Suprapubic skin (tissue), 4 donors: Measurements from ENCODE around the gene ARHGAP40. TPM values are rescaled to one million over a fixed set of nuclear protein-coding genes. Genes with fewer than 3 reads are reported as not detected.

Source experiments
- DNase-seq, 2 donors: peaks; one replicate each; pipeline ENCODE4 v3.0.0-alpha.2; 2019; ENCODE audit warnings: low spot score in 2 of 2
- H3K27ac ChIP-seq: fragments of 200-600 bp; sonication (generic); one replicate; pipeline ENCODE4 v1.5.1; 2019
- H3K27me3 ChIP-seq: fragments of 200-600 bp; sonication (generic); one replicate; pipeline ENCODE4 v1.5.1; 2019
- H3K36me3 ChIP-seq: fragments of 200-600 bp; sonication (generic); one replicate; pipeline ENCODE4 v1.5.1; 2019
- H3K4me1 ChIP-seq: fragments of 200-600 bp; sonication (generic); one replicate; pipeline ENCODE4 v1.5.1; 2019
- H3K4me3 ChIP-seq: fragments of 200-600 bp; sonication (generic); one replicate; pipeline ENCODE4 v1.5.1; 2019; ENCODE audit warnings: mild to moderate bottlenecking
- H3K9me3 ChIP-seq: fragments of 200-600 bp; sonication (generic); one replicate; pipeline ENCODE4 v1.5.1; 2019
- EP300 ChIP-seq: sonication (generic); formaldehyde crosslinking; IDR thresholded peaks from one replicate; pipeline ENCODE4 v1.6.1; 2017; ENCODE audit warnings: antibody characterized with exemption
- POLR2A ChIP-seq, 2 donors: fragments of 450-650 bp; IDR thresholded peaks; one replicate each; pipeline ENCODE4 v1.6.1; 2017; ENCODE audit warnings: antibody characterized with exemption in 2 of 2, mild to moderate bottlenecking in 2 of 2, moderate library complexity in 2 of 2
- POLR2AphosphoS5 ChIP-seq, 3 donors: sonication (generic); formaldehyde crosslinking; IDR thresholded peaks; one replicate each; pipeline ENCODE4 v1.6.1; 2017; ENCODE audit warnings: antibody characterized with exemption in 3 of 3
- WGBS: methylation state at CpG from one replicate; pipeline ENCODE4 v1.1.5; 2018; 5-methylcytosine and 5-hydroxymethylcytosine counted together
- total RNA-seq, 4 donors: library from RNA; depleted of rRNA; stranded (reverse); fragments of >200 nt; gene quantifications; one replicate each; pipeline ENCODE4 v1.1.0, GENCODE V29; 2016
- TF ChIP-seq, protein P1 (sequence below), 2 donors: fragments of 200-600 bp in 1 of 2; fragments of 450-650 bp in 1 of 2; sonication (generic) in 1 of 2; IDR thresholded peaks; one replicate each; pipeline ENCODE4 v1.5.1; 2016 to 2019; ENCODE audit warnings: antibody characterized with exemption in 2 of 2, mild to moderate bottlenecking in 1 of 2, moderate library complexity in 1 of 2

ARHGAP40 gene
- total RNA-seq, 4 donors from 2014 or later = 30.2 to 139 (median 74.5) TPM

- WGBS = 60% methylated on average over 4 of the region's 4 CpGs
- Histone ChIP-seq H3K27me3 (peaks cover 78% of the 10 kb centered on the region), H3K4me1 (peaks cover 13% of the 10 kb centered on the region), H3K9me3 (no peaks in the 10 kb centered on the region), H3K4me3 (no peak overlapping the region), H3K27ac (no peak overlapping the region), H3K36me3 (no peaks in the 10 kb centered on the region)
- DNase-seq = peak in 1 of 2 donors; percentile 6
- TF ChIP-seq, protein P1, sequence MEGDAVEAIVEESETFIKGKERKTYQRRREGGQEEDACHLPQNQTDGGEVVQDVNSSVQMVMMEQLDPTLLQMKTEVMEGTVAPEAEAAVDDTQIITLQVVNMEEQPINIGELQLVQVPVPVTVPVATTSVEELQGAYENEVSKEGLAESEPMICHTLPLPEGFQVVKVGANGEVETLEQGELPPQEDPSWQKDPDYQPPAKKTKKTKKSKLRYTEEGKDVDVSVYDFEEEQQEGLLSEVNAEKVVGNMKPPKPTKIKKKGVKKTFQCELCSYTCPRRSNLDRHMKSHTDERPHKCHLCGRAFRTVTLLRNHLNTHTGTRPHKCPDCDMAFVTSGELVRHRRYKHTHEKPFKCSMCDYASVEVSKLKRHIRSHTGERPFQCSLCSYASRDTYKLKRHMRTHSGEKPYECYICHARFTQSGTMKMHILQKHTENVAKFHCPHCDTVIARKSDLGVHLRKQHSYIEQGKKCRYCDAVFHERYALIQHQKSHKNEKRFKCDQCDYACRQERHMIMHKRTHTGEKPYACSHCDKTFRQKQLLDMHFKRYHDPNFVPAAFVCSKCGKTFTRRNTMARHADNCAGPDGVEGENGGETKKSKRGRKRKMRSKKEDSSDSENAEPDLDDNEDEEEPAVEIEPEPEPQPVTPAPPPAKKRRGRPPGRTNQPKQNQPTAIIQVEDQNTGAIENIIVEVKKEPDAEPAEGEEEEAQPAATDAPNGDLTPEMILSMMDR (IDR thresholded peaks at IDR 0.05) = no peak
- no peak for TF ChIP-seq POLR2A (IDR thresholded peaks at IDR 0.05)
- TF ChIP-seq POLR2AphosphoS5 (IDR thresholded peaks at IDR 0.05) = no peak
- no peak for TF ChIP-seq EP300
These were observed 70.2 kb downstream of the ARHGAP40 start for GRCh38 chr20:38671701-38672292.

- H3K4me3 ChIP-seq = no peak overlapping the region
- no peak overlapping the region for H3K27ac ChIP-seq
- H3K27me3 ChIP-seq = peaks cover 77% of the 10 kb centered on the region
- no peaks in the 10 kb centered on the region for H3K9me3 ChIP-seq
- H3K4me1 ChIP-seq = peaks cover 13% of the 10 kb centered on the region
- no peaks in the 10 kb centered on the region for H3K36me3 ChIP-seq
- TF ChIP-seq POLR2AphosphoS5 (IDR thresholded peaks at IDR 0.05) (no peak), EP300 (no peak), POLR2A (IDR thresholded peaks at IDR 0.05) (no peak)
- TF ChIP-seq, protein P1 (IDR thresholded peaks at IDR 0.05) = no peak
- 71% methylated on average over 3 of the region's 3 CpGs for WGBS
- peak in 1 of 2 donors; percentile 62 for DNase-seq
These were observed 70.9 kb downstream of the ARHGAP40 start for GRCh38 chr20:38672504-38672903.

DNA sequence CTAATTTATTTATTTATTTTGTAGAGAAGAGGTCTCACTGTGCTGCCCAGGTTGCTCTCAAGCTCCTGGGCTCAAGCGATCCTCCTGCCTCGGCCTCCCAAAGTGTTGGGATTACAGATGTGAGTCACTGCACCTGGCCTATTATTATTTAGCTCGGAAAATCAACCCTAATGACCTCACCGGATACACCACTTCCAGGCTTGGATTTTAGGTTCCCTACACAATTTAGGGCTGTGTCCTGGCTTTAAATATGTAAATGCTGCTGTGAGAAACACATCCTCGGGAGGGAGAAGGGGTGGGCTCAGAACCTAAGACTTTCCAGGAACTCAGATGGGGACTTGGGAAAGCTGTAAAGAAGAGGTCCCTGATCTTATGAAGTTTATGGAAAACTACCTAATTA lies 71.7 kb downstream of the ARHGAP40 start:
- no peaks in the 10 kb centered on the region for H3K9me3 ChIP-seq
- no peak for DNase-seq
- WGBS = 31% methylated on average over 5 of the region's 5 CpGs
- H3K4me3 ChIP-seq = no peak overlapping the region
- peaks cover 13% of the 10 kb centered on the region for H3K4me1 ChIP-seq
- no peak overlapping the region for H3K27ac ChIP-seq
- H3K27me3 ChIP-seq = peaks cover 75% of the 10 kb centered on the region
- TF ChIP-seq POLR2A (IDR thresholded peaks at IDR 0.05) (no peak), POLR2AphosphoS5 (IDR thresholded peaks at IDR 0.05) (no peak), EP300 (no peak)
- TF ChIP-seq, protein P1 (IDR thresholded peaks at IDR 0.05) = no peak
- H3K36me3 ChIP-seq = no peaks in the 10 kb centered on the region

DNA sequence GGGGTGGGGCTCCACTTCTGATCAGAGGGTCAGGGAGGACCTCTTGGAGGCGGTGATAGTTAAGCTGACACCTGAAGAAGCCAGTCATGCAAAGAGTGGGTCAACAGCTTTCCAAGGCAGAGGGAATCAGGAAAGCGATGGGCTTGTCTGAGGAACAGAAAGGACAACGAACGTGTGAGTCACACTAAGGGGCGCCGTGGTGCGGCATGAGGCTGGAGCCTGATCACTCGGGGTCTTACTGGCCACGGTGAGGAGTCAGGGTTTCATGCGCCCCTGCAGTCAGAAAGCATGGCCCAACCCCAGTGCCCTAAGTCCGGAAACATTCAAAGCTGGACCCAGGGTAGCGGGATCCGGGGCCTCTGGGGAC lies 72.1 kb downstream of the ARHGAP40 start:
- no peak overlapping the region for H3K27ac ChIP-seq
- no peaks in the 10 kb centered on the region for H3K36me3 ChIP-seq
- WGBS = 2% methylated on average over 13 of the region's 13 CpGs
- H3K9me3 ChIP-seq = no peaks in the 10 kb centered on the region
- TF ChIP-seq, protein P1 (IDR thresholded peaks at IDR 0.05) = no peak
- TF ChIP-seq POLR2A (IDR thresholded peaks at IDR 0.05) (no peak), EP300 (no peak), POLR2AphosphoS5 (IDR thresholded peaks at IDR 0.05) (no peak)
- peaks cover 13% of the 10 kb centered on the region for H3K4me1 ChIP-seq
- H3K4me3 ChIP-seq = peak overlapping the region; percentile 50
- H3K27me3 ChIP-seq = peaks cover 71% of the 10 kb centered on the region
- peak in 1 of 2 donors; percentile 59 for DNase-seq

DNA sequence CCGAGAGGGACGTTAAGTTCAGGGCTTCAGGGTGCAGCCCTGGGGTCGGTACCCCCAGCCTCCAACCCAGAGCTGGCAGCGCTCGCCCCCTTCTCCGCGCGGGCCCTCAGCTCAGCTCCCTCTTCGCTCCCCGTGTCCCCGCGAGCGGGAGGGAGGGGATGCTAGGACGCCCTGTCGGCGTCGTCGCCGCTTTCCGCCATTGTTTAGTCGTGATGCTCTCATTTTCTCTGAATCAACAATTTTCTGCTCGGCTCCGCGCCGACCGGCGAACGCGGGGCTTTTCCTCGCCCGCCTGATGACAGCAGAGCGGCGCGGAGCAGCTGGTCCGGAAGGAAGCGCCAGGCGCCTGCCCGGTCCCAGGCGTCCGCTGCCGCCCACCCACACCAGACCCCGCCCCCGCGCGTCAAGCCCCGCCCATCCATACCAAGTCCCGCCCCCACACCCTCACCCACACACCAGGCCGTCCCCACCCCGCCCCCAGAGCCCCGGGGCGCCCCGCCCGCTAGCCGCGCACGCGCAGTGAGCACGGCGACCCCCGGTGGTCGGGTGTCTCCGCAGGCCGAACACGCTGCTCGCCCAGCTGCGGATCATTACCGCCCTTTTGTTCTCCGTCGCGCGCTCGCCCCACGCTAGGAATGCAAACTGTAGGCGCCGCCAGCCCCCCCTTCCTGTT lies 72.6 kb downstream of the ARHGAP40 start:
- TF ChIP-seq POLR2A (IDR thresholded peaks at IDR 0.05) (no peak), EP300 (no peak), POLR2AphosphoS5 (IDR thresholded peaks at IDR 0.05) (no peak)
- TF ChIP-seq, protein P1 (IDR thresholded peaks at IDR 0.05) = no peak
- H3K4me1 ChIP-seq = peaks cover 13% of the 10 kb centered on the region
- H3K27ac ChIP-seq = no peak overlapping the region
- WGBS = 2% methylated on average over 8 of the region's 75 CpGs
- H3K27me3 ChIP-seq = peaks cover 65% of the 10 kb centered on the region
- H3K4me3 ChIP-seq = peak overlapping the region; percentile 50
- DNase-seq = no peak
- H3K36me3 ChIP-seq = no peaks in the 10 kb centered on the region
- no peaks in the 10 kb centered on the region for H3K9me3 ChIP-seq
